Vagina (tissue), 2 donors: ENCODE results near the gene CDC16.

Experiments used
- CTCF ChIP-seq, 3 experiments: fragments of 450-650 bp in 2 of 3; fragments of 200-600 bp in 1 of 3; sonication (generic) in 1 of 3; IDR thresholded peaks; one replicate each; pipeline ENCODE4 v1.5.1; 2017 to 2019; ENCODE audit warnings: antibody characterized with exemption in 3 of 3, mild to moderate bottlenecking in 2 of 3, moderate library complexity in 2 of 3
- POLR2AphosphoS5 ChIP-seq, 2 donors: sonication (generic); formaldehyde crosslinking; IDR thresholded peaks; one replicate each; pipeline ENCODE4 v1.9.0; 2017; ENCODE audit warnings: antibody characterized with exemption in 2 of 2, mild to moderate bottlenecking in 2 of 2, low read depth in 1 of 2; ENCODE audit not compliant: insufficient read depth in 1 of 2

- TF ChIP-seq CTCF (IDR thresholded peaks at IDR 0.05) (no peak), POLR2AphosphoS5 (IDR thresholded peaks at IDR 0.05; ENCODE audit: insufficient read depth in 1 of 2, low read depth in 1 of 2) (no peak)
These were observed 45.2 kb downstream of the CDC16 start for GRCh38 chr13:114279758-114280355.
